ENCODE measurements around the gene SLC2A11.
A peak's percentile ranks its signal among the peaks of the same experiment; 100 is the strongest.

DNA sequence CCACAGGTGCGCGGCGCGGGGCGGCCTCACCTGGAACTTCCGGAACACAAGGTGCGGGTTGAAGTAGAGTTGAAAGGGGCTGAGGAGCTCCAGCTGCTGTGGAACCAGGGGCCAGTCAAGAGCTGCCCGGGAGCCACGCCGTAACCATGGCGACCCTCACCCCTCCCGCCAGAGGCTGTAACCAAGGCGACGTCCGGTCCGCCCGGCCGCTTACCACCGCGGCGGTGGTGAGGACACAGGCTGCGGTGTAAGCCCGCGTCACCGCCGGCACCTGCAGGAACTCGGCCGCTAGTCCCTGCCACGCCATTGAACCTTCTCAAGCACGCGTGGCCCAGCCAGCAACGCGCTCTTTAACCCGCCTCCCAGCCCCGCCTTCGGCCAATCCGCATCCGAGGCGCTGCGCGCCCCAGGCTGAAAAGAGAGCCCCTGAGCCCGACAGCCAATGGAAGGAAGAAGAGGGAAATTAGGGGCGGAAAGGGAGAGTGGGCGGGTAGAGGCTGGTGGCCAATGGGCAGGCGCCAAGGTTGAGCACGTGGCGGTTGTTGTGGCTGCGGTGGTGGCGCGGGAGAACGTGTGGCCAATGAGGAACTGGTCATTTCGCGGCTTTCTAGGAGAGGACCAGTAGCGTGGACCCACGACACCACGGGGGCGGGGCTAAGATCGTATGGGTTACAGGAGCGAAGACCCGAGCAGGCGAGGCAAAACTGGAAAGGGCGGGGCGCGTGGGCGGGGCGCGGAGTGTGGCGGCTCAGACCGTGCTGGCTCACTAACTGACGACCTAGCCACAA is 18.8 kb upstream of the SLC2A11 start, which contains the start of gene DERL3:
- TF ChIP-seq, protein P1, sequence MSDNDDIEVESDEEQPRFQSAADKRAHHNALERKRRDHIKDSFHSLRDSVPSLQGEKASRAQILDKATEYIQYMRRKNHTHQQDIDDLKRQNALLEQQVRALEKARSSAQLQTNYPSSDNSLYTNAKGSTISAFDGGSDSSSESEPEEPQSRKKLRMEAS (IDR thresholded peaks at IDR 0.05), result peak; percentile 97
- TF ChIP-seq EP300 (IDR thresholded peaks at IDR 0.05) (no peak), CBX8 (IDR thresholded peaks at IDR 0.05) (no peak), POLR2A (IDR thresholded peaks at IDR 0.05; ENCODE audit: low read length) (no peak), TP53 (CRISPR knock-in tag; IDR thresholded peaks at IDR 0.05) (no peak), RFX5 (IDR thresholded peaks at IDR 0.05) (0 out of 2 replicates have a peak, but pooled peaks have one; percentile 39)
- TF ChIP-seq, protein P2, sequence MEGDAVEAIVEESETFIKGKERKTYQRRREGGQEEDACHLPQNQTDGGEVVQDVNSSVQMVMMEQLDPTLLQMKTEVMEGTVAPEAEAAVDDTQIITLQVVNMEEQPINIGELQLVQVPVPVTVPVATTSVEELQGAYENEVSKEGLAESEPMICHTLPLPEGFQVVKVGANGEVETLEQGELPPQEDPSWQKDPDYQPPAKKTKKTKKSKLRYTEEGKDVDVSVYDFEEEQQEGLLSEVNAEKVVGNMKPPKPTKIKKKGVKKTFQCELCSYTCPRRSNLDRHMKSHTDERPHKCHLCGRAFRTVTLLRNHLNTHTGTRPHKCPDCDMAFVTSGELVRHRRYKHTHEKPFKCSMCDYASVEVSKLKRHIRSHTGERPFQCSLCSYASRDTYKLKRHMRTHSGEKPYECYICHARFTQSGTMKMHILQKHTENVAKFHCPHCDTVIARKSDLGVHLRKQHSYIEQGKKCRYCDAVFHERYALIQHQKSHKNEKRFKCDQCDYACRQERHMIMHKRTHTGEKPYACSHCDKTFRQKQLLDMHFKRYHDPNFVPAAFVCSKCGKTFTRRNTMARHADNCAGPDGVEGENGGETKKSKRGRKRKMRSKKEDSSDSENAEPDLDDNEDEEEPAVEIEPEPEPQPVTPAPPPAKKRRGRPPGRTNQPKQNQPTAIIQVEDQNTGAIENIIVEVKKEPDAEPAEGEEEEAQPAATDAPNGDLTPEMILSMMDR (IDR thresholded peaks at IDR 0.05), result no peak

Data from A549 (cell line).